ENCODE results near the gene VPS26C. TPM values are rescaled to one million over a fixed set of nuclear protein-coding genes. Genes with fewer than 3 reads are reported as not detected.

Gene VPS26C
- total and polyA plus RNA-seq, 2 of the 13 experiments (the other 11 are each of a cell fraction or from before 2014, with no cell fraction given) = 30.3 to 39.7 TPM

GRCh38 chr21:37267269-37268185 is at the start of gene VPS26C (continued):
- peak; percentile 79; the same call in 1 of the 2 replicates for TF ChIP-seq STAT6 (CRISPR knock-in tag; IDR thresholded peaks at IDR 0.05; ENCODE audit: borderline replicate concordance)
- no peak for TF ChIP-seq NFIC (IDR thresholded peaks at IDR 0.05; ENCODE audit: low read length)
- TF ChIP-seq FOXK2 (IDR thresholded peaks at IDR 0.05) = peak; percentile 67
- no peak for TF ChIP-seq TRAFD1 (CRISPR knock-in tag; IDR thresholded peaks at IDR 0.05; ENCODE audit: borderline replicate concordance)
- TF ChIP-seq ZBTB34 (CRISPR knock-in tag; IDR thresholded peaks at IDR 0.05) = no peak
- TF ChIP-seq MTA3 (CRISPR knock-in tag; IDR thresholded peaks at IDR 0.05) = no peak
- no peak for TF ChIP-seq ZEB1 (IDR thresholded peaks at IDR 0.05; ENCODE audit: insufficient replicate concordance, low read depth)
- TF ChIP-seq FOSL1 (CRISPR knock-in tag; IDR thresholded peaks at IDR 0.05; ENCODE audit: borderline replicate concordance) = no peak
- 0 out of 2 replicates have a peak, but pooled peaks have one; percentile 60 for TF ChIP-seq RXRB (CRISPR knock-in tag; IDR thresholded peaks at IDR 0.05; ENCODE audit: borderline replicate concordance)
- peak; percentile 45 for TF ChIP-seq SOX5 (CRISPR knock-in tag; IDR thresholded peaks at IDR 0.05; ENCODE audit: borderline replicate concordance)
- peak; percentile 86 for TF ChIP-seq ZNF143 (CRISPR knock-in tag; IDR thresholded peaks at IDR 0.05)
- TF ChIP-seq ARNTL (CRISPR knock-in tag; IDR thresholded peaks at IDR 0.05) = peak; percentile 91
- TF ChIP-seq SETDB1 (CRISPR knock-in tag; IDR thresholded peaks at IDR 0.05; ENCODE audit: borderline replicate concordance) = no peak
- TF ChIP-seq ZNF124 (CRISPR knock-in tag; IDR thresholded peaks at IDR 0.05) = peak; percentile 77
- TF ChIP-seq ZNF496 (CRISPR knock-in tag; IDR thresholded peaks at IDR 0.05; ENCODE audit: insufficient replicate concordance) = no peak
- no peak for TF ChIP-seq BRCA1 (CRISPR knock-in tag; IDR thresholded peaks at IDR 0.05)
- TF ChIP-seq ZFYVE20 (CRISPR knock-in tag; IDR thresholded peaks at IDR 0.05; ENCODE audit: borderline replicate concordance, low read depth) = no peak
- TF ChIP-seq THAP11 (CRISPR knock-in tag; IDR thresholded peaks at IDR 0.05) = peak; percentile 91
- TF ChIP-seq NCOA5 (CRISPR knock-in tag; IDR thresholded peaks at IDR 0.05) = no peak
- peak; percentile 66; the same call in 1 of the 2 replicates for TF ChIP-seq TFDP1 (CRISPR knock-in tag; IDR thresholded peaks at IDR 0.05; ENCODE audit: borderline replicate concordance)
- TF ChIP-seq NCOA2 (CRISPR knock-in tag; IDR thresholded peaks at IDR 0.05) = peak; percentile 20; the same call in 1 of the 2 replicates
- 0 out of 2 replicates have a peak, but pooled peaks have one; percentile 17 for TF ChIP-seq ZNF550 (CRISPR knock-in tag; IDR thresholded peaks at IDR 0.05; ENCODE audit: borderline replicate concordance)
- peak; percentile 39; the same call in 1 of the 2 replicates for TF ChIP-seq FOXC1 (CRISPR knock-in tag; IDR thresholded peaks at IDR 0.05; ENCODE audit: borderline replicate concordance)

All from HepG2 (cell line).